Peyer's patch (tissue), 4 donors: Measurements from ENCODE around the gene TBX1. TPM values are rescaled to one million over a fixed set of nuclear protein-coding genes. Genes with fewer than 3 reads are reported as not detected.

ENCODE experiments used
- DNase-seq, 3 donors: peaks; one replicate each; pipeline ENCODE4 v3.0.0-alpha.2; 2017 to 2019
- H3K27ac ChIP-seq, 4 donors: fragments of 200-600 bp; sonication (generic); one replicate each; pipeline ENCODE4 v1.5.1; 2016 to 2019
- H3K27me3 ChIP-seq, 2 donors: fragments of 200-600 bp; sonication (generic); one replicate each; pipeline ENCODE4 v1.5.1; 2019
- H3K36me3 ChIP-seq, 3 donors: fragments of 200-600 bp; sonication (generic); one replicate each; pipeline ENCODE4 v1.5.1; 2016 to 2019
- H3K4me1 ChIP-seq, 4 donors: fragments of 200-600 bp; sonication (generic); one replicate each; pipeline ENCODE4 v1.5.1; 2016 to 2019
- H3K4me3 ChIP-seq, 4 donors: fragments of 200-600 bp; sonication (generic); 1 replicate in 3 of 4; 2 replicates in 1 of 4; pipeline ENCODE4 v1.5.1; 2016 to 2019; ENCODE audit warnings: mild to moderate bottlenecking in 1 of 4
- H3K9me3 ChIP-seq, 4 donors: fragments of 200-600 bp; sonication (generic); one replicate each; pipeline ENCODE4 v1.5.1; 2016 to 2019; ENCODE audit warnings: mild to moderate bottlenecking in 1 of 4
- CTCF ChIP-seq, 6 experiments: fragments of 450-650 bp in 4 of 6; fragments of 200-600 bp in 2 of 6; sonication (generic) in 1 of 6; IDR thresholded peaks; one replicate each; pipeline ENCODE4 v1.5.1; 2017 to 2019; ENCODE audit warnings: antibody characterized with exemption in 6 of 6, mild to moderate bottlenecking in 3 of 6, moderate library complexity in 1 of 6
- POLR2A ChIP-seq, 2 donors: fragments of 450-650 bp; IDR thresholded peaks; one replicate each; pipeline ENCODE4 v1.5.1; 2017; ENCODE audit warnings: antibody characterized with exemption in 2 of 2, mild to moderate bottlenecking in 2 of 2, moderate library complexity in 2 of 2
- total RNA-seq, 4 donors: library from RNA; depleted of rRNA; stranded (reverse); fragments of >200 nt; gene quantifications; one replicate each; pipeline ENCODE4 v1.1.0, GENCODE V29; 2016

TBX1 gene
- total RNA-seq, 4 donors from 2014 or later = 0.70 to 4.1 (median 1.1) TPM; not detected in 1

GRCh38 chr22:19770349-19771220, 10.0 kb downstream of the TBX1 start:
- peaks cover 0 to 30% (median 22%) of the 10 kb centered on the region in 4 donors for H3K4me1 ChIP-seq
- no peak overlapping the region for H3K27ac ChIP-seq
- TF ChIP-seq POLR2A (IDR thresholded peaks at IDR 0.05) = no peak
- no peak for TF ChIP-seq CTCF (IDR thresholded peaks at IDR 0.05)
- H3K4me3 ChIP-seq = no peak overlapping the region
- DNase-seq = no peak
- H3K36me3 ChIP-seq = no peaks in the 10 kb centered on the region
- peaks cover 0 to 32% of the 10 kb centered on the region in 2 donors for H3K27me3 ChIP-seq
- H3K9me3 ChIP-seq = peaks cover 0 to 2% (median 0%) of the 10 kb centered on the region in 4 donors

- no peak for TF ChIP-seq CTCF (IDR thresholded peaks at IDR 0.05)
- TF ChIP-seq POLR2A (IDR thresholded peaks at IDR 0.05) = no peak
- Histone ChIP-seq H3K9me3 (no peaks in the 10 kb centered on the region), H3K4me3 (no peak overlapping the region), H3K27me3 (peaks cover 0 to 19% of the 10 kb centered on the region in 2 donors), H3K36me3 (no peaks in the 10 kb centered on the region), H3K4me1 (peaks cover 0 to 15% (median 11%) of the 10 kb centered on the region in 4 donors), H3K27ac (no peak overlapping the region)
- no peak for DNase-seq
Measured at GRCh38 chr22:19772422-19772672, 11.8 kb downstream of the TBX1 start.

GRCh38 chr22:19772673-19773469, 12.3 kb downstream of the TBX1 start:
- peak overlapping the region in 1 of 4 donors; percentile 12 for H3K4me3 ChIP-seq
- no peaks in the 10 kb centered on the region for H3K9me3 ChIP-seq
- no peak overlapping the region for H3K27ac ChIP-seq
- TF ChIP-seq POLR2A (IDR thresholded peaks at IDR 0.05) = no peak
- TF ChIP-seq CTCF (IDR thresholded peaks at IDR 0.05) = no peak
- H3K27me3 ChIP-seq = peaks cover 0 to 14% of the 10 kb centered on the region in 2 donors
- H3K4me1 ChIP-seq = peaks cover 0 to 14% (median 7%) of the 10 kb centered on the region in 4 donors
- H3K36me3 ChIP-seq = no peaks in the 10 kb centered on the region
- peak in 2 of 3 donors; percentile 71 to 72 for DNase-seq

GRCh38 chr22:19773470-19774040, 13.0 kb downstream of the TBX1 start:
- Histone ChIP-seq H3K4me1 (peaks cover 0 to 14% (median 5%) of the 10 kb centered on the region in 4 donors), H3K27ac (no peak overlapping the region), H3K9me3 (no peaks in the 10 kb centered on the region), H3K36me3 (no peaks in the 10 kb centered on the region), H3K4me3 (peak overlapping the region in 1 of 4 donors; percentile 12), H3K27me3 (peaks cover 0 to 7% of the 10 kb centered on the region in 2 donors)
- DNase-seq = no peak
- TF ChIP-seq CTCF (IDR thresholded peaks at IDR 0.05) = no peak

GRCh38 chr22:19774628-19775027, 14.1 kb downstream of the TBX1 start:
- H3K27ac ChIP-seq = no peak overlapping the region
- H3K9me3 ChIP-seq = no peaks in the 10 kb centered on the region
- TF ChIP-seq CTCF (IDR thresholded peaks at IDR 0.05) (no peak), POLR2A (IDR thresholded peaks at IDR 0.05) (no peak)
- H3K4me1 ChIP-seq = peaks cover 0 to 14% (median 5%) of the 10 kb centered on the region in 4 donors
- no peak for DNase-seq
- H3K27me3 ChIP-seq = no peaks in the 10 kb centered on the region
- H3K36me3 ChIP-seq = no peaks in the 10 kb centered on the region
- no peak overlapping the region for H3K4me3 ChIP-seq
